BE2C (cell line): ENCODE measurements around the gene PTPRN2.

ENCODE experiments used
- DNase-seq: peaks from one replicate; pipeline ENCODE4 v3.0.0-alpha.2; 2020
- H3K27me3 ChIP-seq: fragments of 250-450 bp; sonication (Bioruptor Pico); 2 replicates; pipeline ENCODE4 v1.5.1; 2020; ENCODE audit warnings: mild to moderate bottlenecking
- H3K36me3 ChIP-seq: fragments of 250-450 bp; sonication (Bioruptor Pico); 2 replicates; pipeline ENCODE4 v1.5.1; 2020; ENCODE audit warnings: mild to moderate bottlenecking
- H3K4me1 ChIP-seq: fragments of 250-450 bp; sonication (Bioruptor Pico); 2 replicates; pipeline ENCODE4 v1.5.1; 2020
- H3K4me3 ChIP-seq: 2 replicates; pipeline ENCODE4 v1.5.1; 2011; ENCODE audit warnings: low read depth, low read length
- H3K9me3 ChIP-seq: fragments of 250-450 bp; sonication (Bioruptor Pico); 2 replicates; pipeline ENCODE4 v1.5.1; 2020
- TF ChIP-seq, protein P1 (sequence below): IDR thresholded peaks from 2 replicates; pipeline ENCODE4 v1.5.1; 2012; ENCODE audit warnings: mild to moderate bottlenecking, low read depth, low read length

PTPRN2 gene

DNA sequence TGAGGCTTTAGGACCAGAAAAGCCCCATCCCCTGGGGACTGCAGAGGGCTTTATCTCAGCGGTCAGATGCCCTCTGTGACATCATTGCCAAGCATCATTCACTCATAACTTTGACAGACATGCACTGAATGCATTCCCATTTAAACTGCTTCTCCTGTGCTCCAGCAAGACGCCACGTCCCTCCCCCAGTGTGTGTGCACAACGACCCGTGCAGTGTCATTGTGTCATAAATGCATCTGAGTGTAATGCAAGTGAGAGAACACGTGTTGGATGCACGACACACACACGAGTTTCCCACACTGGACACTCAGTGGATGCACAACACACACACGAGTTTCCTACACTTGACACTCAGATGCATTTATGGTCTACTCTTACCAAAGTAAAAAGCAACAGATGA lies 337.9 kb downstream of the PTPRN2 start:
- TF ChIP-seq, protein P1, sequence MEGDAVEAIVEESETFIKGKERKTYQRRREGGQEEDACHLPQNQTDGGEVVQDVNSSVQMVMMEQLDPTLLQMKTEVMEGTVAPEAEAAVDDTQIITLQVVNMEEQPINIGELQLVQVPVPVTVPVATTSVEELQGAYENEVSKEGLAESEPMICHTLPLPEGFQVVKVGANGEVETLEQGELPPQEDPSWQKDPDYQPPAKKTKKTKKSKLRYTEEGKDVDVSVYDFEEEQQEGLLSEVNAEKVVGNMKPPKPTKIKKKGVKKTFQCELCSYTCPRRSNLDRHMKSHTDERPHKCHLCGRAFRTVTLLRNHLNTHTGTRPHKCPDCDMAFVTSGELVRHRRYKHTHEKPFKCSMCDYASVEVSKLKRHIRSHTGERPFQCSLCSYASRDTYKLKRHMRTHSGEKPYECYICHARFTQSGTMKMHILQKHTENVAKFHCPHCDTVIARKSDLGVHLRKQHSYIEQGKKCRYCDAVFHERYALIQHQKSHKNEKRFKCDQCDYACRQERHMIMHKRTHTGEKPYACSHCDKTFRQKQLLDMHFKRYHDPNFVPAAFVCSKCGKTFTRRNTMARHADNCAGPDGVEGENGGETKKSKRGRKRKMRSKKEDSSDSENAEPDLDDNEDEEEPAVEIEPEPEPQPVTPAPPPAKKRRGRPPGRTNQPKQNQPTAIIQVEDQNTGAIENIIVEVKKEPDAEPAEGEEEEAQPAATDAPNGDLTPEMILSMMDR: no peak
- H3K9me3 ChIP-seq: peaks cover 2% of the 10 kb centered on the region; the same call in 1 of the 2 replicates
- no peaks in the 10 kb centered on the region for H3K36me3 ChIP-seq
- no peaks in the 10 kb centered on the region for H3K4me1 ChIP-seq
- no peak overlapping the region for H3K4me3 ChIP-seq
- H3K27me3 ChIP-seq: no peaks in the 10 kb centered on the region
- DNase-seq: no peak

DNA sequence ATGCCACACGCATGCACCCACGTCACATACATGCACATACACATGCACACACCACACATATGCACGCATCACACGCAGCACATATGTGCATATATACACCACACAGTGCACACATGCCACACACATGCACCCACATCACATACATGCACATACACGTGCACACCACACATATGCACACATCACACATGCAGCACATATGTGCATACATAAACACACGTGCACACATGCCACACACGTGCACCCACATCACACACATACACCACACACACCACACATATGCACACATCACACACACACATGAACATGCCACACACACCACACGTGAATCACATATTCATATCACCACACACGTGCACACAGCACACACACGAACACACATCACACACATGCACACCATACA lies 338.8 kb downstream of the PTPRN2 start:
- peaks cover 2% of the 10 kb centered on the region for H3K9me3 ChIP-seq
- DNase-seq: no peak
- H3K36me3 ChIP-seq: no peaks in the 10 kb centered on the region
- H3K27me3 ChIP-seq: no peaks in the 10 kb centered on the region
- no peaks in the 10 kb centered on the region for H3K4me1 ChIP-seq
- H3K4me3 ChIP-seq: no peak overlapping the region
- TF ChIP-seq, protein P1: no peak

DNA sequence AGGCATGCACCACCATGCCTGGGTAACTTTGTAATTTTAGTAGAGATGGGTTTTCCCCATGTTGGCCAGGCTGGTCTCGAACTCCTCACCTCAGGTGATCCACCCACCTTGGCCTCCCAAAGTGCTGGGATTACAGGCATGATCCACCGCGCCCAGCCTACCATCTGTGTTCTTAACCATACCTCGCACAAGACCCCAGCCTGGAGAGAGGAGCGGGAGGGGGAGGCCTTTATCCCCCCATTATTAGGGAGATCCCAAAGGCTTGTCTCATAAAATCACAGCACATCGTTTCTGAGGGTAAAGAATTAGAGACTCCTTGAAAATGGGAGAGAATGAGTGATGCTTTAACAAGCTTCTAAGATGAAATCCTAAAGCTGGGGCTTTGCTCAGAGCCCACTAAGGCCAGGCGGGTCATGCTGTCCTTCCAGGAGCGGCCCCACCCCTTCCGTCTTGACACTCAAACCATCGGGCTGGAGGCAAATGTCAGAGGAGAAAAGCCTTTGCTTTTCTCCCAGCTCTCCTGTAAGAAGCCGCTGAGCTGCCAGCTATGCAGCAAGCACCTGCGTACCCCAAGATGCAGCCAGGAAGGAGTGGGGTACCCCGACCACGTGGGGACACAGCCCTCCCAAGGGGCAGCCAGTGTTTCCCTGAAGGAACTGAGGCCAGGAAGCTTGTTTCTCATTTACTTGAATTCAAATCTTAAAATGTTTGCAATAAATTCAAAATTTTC lies 339.7 kb downstream of the PTPRN2 start:
- TF ChIP-seq, protein P1: no peak
- peaks cover 2% of the 10 kb centered on the region for H3K9me3 ChIP-seq
- H3K27me3 ChIP-seq: no peaks in the 10 kb centered on the region
- no peaks in the 10 kb centered on the region for H3K36me3 ChIP-seq
- H3K4me3 ChIP-seq: no peak overlapping the region
- no peak for DNase-seq
- no peaks in the 10 kb centered on the region for H3K4me1 ChIP-seq

DNA sequence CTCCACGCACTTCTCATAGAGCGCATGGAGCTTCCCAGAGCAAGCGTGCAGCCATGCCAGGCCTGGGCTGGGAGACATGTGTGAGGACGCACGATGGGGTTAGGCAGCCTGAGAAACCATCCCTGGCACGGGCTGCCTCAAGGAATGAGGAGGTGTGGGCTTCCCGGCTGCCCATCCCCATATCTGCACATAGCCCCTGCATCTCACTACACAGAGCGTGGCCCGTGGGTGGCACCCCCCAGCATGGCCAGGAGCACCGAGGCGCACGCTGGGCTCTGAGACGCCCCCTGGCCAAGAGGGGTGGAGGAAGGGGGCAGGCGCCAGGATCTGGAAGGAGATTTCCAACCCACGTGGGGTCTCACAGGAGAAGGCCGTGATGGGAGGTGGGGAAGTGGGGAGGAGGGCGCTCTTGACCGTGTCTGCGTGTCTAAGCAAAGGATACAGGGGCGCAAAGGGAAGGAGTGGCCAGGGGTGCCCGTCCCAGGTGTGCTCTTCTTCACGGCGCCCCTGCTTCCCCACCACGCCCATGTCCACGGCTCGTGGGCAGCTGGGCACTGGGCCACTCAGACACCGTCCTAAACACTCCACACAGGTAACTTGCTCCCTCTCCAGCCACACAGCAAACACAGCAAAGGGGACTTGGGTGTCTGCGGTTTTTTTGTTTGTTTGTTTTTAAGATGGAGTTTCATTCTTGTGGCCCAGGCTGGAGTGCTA lies 340.5 kb downstream of the PTPRN2 start:
- no peaks in the 10 kb centered on the region for H3K36me3 ChIP-seq
- DNase-seq: no peak
- H3K4me3 ChIP-seq: no peak overlapping the region
- H3K4me1 ChIP-seq: no peaks in the 10 kb centered on the region
- no peaks in the 10 kb centered on the region for H3K27me3 ChIP-seq
- TF ChIP-seq, protein P1: no peak
- peaks cover 2% of the 10 kb centered on the region for H3K9me3 ChIP-seq

DNA sequence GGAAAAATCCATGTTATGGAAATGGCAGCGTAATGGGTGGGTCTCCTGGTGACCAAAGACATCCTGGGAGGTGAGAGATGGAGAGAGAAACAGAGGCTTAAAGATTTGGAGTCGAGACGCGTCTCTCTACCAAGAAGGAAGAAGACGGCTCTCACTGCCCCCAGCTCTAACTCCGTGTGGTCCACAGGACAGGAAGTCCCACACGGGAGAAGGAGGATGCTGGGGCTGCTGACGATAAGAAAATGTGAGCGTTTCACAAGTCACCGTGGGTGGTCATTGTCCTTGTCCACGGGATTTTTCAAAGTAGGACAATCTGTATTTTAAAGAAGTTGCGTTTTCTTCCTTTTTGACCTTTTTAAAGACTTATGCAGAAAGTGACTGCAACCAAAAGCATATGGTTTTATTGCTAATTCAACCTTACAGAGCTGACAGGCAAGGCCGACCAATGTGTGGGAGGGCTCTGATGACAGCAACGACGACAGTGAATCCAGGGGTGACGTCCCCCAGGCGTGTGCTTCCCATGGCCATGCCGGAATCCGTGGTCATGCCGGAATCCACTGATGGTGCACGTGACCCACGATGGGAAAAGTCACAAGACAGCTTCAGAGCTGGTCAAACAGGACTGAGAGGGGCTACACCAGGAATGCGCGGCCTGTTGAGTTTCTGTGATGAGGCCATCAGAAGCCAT lies 341.2 kb downstream of the PTPRN2 start:
- Histone ChIP-seq H3K4me1 (no peaks in the 10 kb centered on the region), H3K27me3 (no peaks in the 10 kb centered on the region), H3K36me3 (no peaks in the 10 kb centered on the region), H3K9me3 (peaks cover 2% of the 10 kb centered on the region), H3K4me3 (no peak overlapping the region)
- DNase-seq: no peak
- TF ChIP-seq, protein P1: no peak

DNA sequence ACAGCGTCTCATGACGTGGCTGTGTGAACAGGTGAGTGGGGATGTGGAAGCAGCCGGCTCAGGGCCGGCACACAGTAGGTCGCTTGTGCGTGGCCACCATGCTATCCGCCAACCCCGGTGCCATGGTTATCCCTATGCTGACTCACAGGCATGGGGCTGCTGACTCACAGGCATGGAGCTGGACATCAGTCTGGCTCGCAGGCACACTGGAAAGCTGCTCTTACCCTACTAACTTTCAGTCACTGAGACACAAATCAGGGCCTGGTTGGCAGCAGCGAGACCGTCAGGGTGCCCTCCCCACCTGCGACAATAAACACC lies 341.9 kb downstream of the PTPRN2 start:
- Histone ChIP-seq H3K4me1 (no peaks in the 10 kb centered on the region), H3K9me3 (peaks cover 2% of the 10 kb centered on the region), H3K27me3 (no peaks in the 10 kb centered on the region), H3K4me3 (no peak overlapping the region), H3K36me3 (no peaks in the 10 kb centered on the region)
- TF ChIP-seq, protein P1: no peak
- DNase-seq: no peak
